Sigmoid colon (tissue), 4 donors: ENCODE results near the gene FBXL13.
"Not testable (repeated sequence)": the region's sequence is repeated elsewhere in the genome, so short reads cannot be mapped to it uniquely, and the experiment has no call there.

Experiments
- EP300 ChIP-seq, 4 donors: sonication (generic); formaldehyde crosslinking; IDR thresholded peaks; one replicate each; pipeline ENCODE4 v1.6.1; 2017; ENCODE audit warnings: antibody characterized with exemption in 4 of 4
- POLR2A ChIP-seq, 2 donors: fragments of 450-650 bp; IDR thresholded peaks; one replicate each; pipeline ENCODE4 v1.6.1; 2016; ENCODE audit warnings: antibody characterized with exemption in 2 of 2, mild to moderate bottlenecking in 2 of 2, moderate library complexity in 2 of 2
- TF ChIP-seq, protein P1 (sequence below), 4 experiments: fragments of 450-650 bp in 3 of 4; fragments of 200-600 bp in 1 of 4; IDR thresholded peaks; one replicate each; pipeline ENCODE4 v1.5.1; 2016 to 2019; ENCODE audit warnings: antibody characterized with exemption in 4 of 4, mild to moderate bottlenecking in 3 of 4, moderate library complexity in 2 of 4

DNA sequence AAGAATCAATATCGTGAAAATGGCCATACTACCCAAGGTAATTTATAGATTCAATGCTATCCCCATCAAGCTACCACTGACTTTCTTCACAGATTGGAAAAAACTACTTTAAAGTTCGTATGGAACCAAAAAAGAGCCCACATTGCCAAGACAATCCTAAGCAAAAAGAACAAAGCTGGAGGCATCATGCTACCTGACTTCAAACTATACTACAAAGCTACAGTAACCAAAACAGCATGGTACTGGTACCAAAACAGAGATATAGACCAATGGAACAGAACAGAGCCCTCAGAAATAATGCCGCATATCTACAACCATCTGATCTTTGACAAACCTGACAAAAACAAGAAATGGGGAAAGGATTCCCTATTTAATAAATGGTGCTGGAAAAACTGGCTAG lies 53.7 kb downstream of the FBXL13 start:
- TF ChIP-seq, protein P1, sequence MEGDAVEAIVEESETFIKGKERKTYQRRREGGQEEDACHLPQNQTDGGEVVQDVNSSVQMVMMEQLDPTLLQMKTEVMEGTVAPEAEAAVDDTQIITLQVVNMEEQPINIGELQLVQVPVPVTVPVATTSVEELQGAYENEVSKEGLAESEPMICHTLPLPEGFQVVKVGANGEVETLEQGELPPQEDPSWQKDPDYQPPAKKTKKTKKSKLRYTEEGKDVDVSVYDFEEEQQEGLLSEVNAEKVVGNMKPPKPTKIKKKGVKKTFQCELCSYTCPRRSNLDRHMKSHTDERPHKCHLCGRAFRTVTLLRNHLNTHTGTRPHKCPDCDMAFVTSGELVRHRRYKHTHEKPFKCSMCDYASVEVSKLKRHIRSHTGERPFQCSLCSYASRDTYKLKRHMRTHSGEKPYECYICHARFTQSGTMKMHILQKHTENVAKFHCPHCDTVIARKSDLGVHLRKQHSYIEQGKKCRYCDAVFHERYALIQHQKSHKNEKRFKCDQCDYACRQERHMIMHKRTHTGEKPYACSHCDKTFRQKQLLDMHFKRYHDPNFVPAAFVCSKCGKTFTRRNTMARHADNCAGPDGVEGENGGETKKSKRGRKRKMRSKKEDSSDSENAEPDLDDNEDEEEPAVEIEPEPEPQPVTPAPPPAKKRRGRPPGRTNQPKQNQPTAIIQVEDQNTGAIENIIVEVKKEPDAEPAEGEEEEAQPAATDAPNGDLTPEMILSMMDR (IDR thresholded peaks at IDR 0.05): not testable (repeated sequence)
- not testable (repeated sequence) for TF ChIP-seq POLR2A, EP300 (IDR thresholded peaks at IDR 0.05)
